Adrenal gland (tissue), 12 donors: ENCODE data around the gene SBF1. TPM values are rescaled to one million over a fixed set of nuclear protein-coding genes. Genes with fewer than 3 reads are reported as not detected.
A peak's percentile ranks its signal among the peaks of the same experiment; 100 is the strongest.

Source experiments
- DNase-seq, 7 donors: peaks; one replicate each; pipeline ENCODE4 v3.0.0-alpha.2; 2019 to 2020
- H3K27ac ChIP-seq, 5 donors: fragments of 200-600 bp; sonication (generic) in 4 of 5; 1 replicate in 3 of 5; 2 replicates in 2 of 5; pipeline versions ENCODE4 v1.5.1 to v1.8.0; 2016 to 2020; ENCODE audit warnings: mild to moderate bottlenecking in 1 of 5
- H3K27me3 ChIP-seq: fragments of 200-600 bp; 2 replicates; pipeline ENCODE4 v1.8.0; 2021
- H3K36me3 ChIP-seq, 2 donors: fragments of 200-600 bp; replicated peaks in 1 of 2; 1 replicate in 1 of 2; 2 replicates in 1 of 2; pipeline versions ENCODE4 v1.5.1 to v1.8.0; 2018 to 2022
- H3K4me1 ChIP-seq, 2 donors: fragments of 200-600 bp; replicated peaks in 1 of 2; 1 replicate in 1 of 2; 2 replicates in 1 of 2; pipeline versions ENCODE4 v1.5.1 to v1.8.0; 2018 to 2021
- H3K4me3 ChIP-seq, 4 donors: fragments of 200-600 bp; sonication (generic) in 3 of 4; one replicate each; pipeline ENCODE4 v1.5.1; 2016 to 2018
- H3K9me3 ChIP-seq, 3 donors: fragments of 200-600 bp; sonication (generic) in 1 of 3; replicated peaks in 1 of 3; 1 replicate in 2 of 3; 2 replicates in 1 of 3; pipeline versions ENCODE4 v1.5.1 to v1.8.0; 2016 to 2021
- POLR2A ChIP-seq, 2 donors: fragments of 450-650 bp; IDR thresholded peaks; one replicate each; pipeline ENCODE4 v1.6.1; 2017; ENCODE audit warnings: antibody characterized with exemption in 2 of 2, mild to moderate bottlenecking in 2 of 2, moderate library complexity in 1 of 2
- WGBS, 4 donors: extraction: QIAGEN DNeasy Blood & Tissue Kit in 2 of 4; methylation state at CpG; one replicate each; pipeline versions ENCODE4 v1.1.5 to v1.1.7; 2013 to 2017; 5-methylcytosine and 5-hydroxymethylcytosine counted together
- intact Hi-C, 2 donors: fragments of 100-400 bp; cut with DNase I; formaldehyde crosslinking; loops; one replicate each; pipeline versions ENCODE4 v1.14.1 to v1.15.0; 2022 to 2023
- polyA plus RNA-seq, 3 donors: library from polyadenylated mRNA; stranded (reverse); fragments of 200-250 nt in 2 of 3; fragments of 350-450 nt in 1 of 3; fragmentation: Illumina TruSeq in 1 of 3; extraction: RNeasy Lipid Tissue Mini Kit (QIAGEN cat#74804) in 1 of 3; gene quantifications; one replicate each; pipeline ENCODE4 v1.2.3, GENCODE V29; 2013 to 2014
- total RNA-seq, 9 donors: library from RNA; depleted of rRNA in 4 of 9; stranded (reverse); fragments of >200 nt in 4 of 9; fragments of 120-200 nt in 1 of 9; fragmentation: NEBNext Ultra II Directional in 1 of 9; extraction: Animal tissue kit (Norgen Biotek cat#: 25700) in 1 of 9; gene quantifications; one replicate each; pipeline versions ENCODE4 v1.1.0 to v1.2.4, GENCODE V29; 2013 to 2023
- TF ChIP-seq, protein P1 (sequence below), 6 experiments: fragments of 450-650 bp in 4 of 6; fragments of 200-600 bp in 2 of 6; sonication (generic) in 1 of 6; IDR thresholded peaks; 1 replicate in 5 of 6; 2 replicates in 1 of 6; pipeline versions ENCODE4 v1.5.1 to v1.8.0; 2016 to 2021; ENCODE audit warnings: antibody characterized with exemption in 6 of 6, mild to moderate bottlenecking in 2 of 6, moderate library complexity in 1 of 6
- donor health status: healthy with polysubstance abuse.
- donor health status: Bipolar disorder and iron deficiency.
- donor health status: DM: yes; HTN: yes; CAD: no.
- donor health status: DM: no; HTN: no; CAD: no.
- donor health status: DM: no; HTN: no; CAD: no.
- donor health status: DM: yes; HTN: yes; CAD: no.

The SBF1 gene
- total and polyA plus RNA-seq, 12 donors, result 8.4 to 117 (median 72.9) TPM

DNA sequence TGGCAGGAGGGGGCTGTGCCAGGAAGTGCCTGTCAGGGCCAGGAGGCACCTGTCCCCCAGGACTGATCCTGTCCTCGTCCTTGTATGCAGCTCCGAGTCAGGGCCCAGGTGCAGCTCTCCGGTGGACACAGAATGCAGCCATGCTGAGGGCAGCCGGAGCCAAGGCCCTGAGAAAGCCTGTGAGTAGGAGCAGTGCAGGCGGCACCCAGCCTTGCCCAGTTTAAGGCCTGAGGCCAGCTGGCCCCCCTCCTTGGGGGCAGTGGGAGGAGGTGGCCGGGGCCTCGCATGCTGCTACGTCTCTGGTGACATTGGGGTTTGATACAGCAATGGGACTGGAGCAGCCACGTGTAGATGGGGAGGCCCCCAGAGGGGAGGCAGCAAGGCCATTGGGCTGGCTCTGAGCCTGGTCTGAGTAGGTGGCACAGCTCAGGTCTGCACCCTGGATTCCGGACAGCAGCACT, 34.9 kb downstream of the SBF1 start:
- Histone ChIP-seq H3K27me3 (no peaks in the 10 kb centered on the region), H3K9me3 (no peaks in the 10 kb centered on the region), H3K27ac (peak overlapping the region in 2 of 5 donors; percentile 34 to 75), H3K4me1 (peaks cover 10 to 14% of the 10 kb centered on the region in 2 donors), H3K36me3 (peaks cover 0 to 72% of the 10 kb centered on the region in 2 donors), H3K4me3 (no peak overlapping the region)
- intact Hi-C loops, result no loop called here
- TF ChIP-seq, protein P1, sequence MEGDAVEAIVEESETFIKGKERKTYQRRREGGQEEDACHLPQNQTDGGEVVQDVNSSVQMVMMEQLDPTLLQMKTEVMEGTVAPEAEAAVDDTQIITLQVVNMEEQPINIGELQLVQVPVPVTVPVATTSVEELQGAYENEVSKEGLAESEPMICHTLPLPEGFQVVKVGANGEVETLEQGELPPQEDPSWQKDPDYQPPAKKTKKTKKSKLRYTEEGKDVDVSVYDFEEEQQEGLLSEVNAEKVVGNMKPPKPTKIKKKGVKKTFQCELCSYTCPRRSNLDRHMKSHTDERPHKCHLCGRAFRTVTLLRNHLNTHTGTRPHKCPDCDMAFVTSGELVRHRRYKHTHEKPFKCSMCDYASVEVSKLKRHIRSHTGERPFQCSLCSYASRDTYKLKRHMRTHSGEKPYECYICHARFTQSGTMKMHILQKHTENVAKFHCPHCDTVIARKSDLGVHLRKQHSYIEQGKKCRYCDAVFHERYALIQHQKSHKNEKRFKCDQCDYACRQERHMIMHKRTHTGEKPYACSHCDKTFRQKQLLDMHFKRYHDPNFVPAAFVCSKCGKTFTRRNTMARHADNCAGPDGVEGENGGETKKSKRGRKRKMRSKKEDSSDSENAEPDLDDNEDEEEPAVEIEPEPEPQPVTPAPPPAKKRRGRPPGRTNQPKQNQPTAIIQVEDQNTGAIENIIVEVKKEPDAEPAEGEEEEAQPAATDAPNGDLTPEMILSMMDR (IDR thresholded peaks at IDR 0.05), result no peak
- TF ChIP-seq POLR2A (IDR thresholded peaks at IDR 0.05), result no peak
- peak in 5 of 7 donors; percentile 45 to 65 (median 59) for DNase-seq
- WGBS, 4 donors, result 21 to 59% (median 56%) methylated on average over 3 to 10 of the region's 10 CpGs

DNA sequence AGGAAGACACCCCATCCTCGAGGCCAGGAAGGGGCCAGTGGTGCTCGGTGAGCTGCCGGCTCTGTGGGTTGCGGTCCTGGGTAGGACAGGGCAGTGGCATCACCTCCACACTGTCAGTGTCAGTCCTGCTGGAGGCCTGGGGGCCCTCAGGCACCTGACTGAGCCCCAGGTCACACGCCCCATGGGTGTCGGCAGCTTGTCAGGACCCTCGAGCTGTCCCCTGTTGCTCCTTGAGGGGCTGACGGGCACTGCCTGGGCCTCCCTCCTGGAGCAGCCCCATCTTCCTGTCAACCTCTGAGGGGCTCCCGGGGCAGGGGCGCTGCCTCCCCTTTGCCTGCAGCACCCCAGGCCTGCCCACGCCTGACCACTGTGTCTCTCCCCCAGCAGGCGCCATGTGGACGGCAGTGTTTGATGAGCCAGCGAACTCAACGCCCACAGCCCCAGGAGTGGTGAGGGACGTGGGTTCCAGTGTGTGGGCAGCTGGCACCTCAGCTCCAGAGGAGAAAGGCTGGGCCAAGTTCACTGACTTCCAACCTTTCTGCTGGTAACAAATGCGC, 35.4 kb downstream of the SBF1 start:
- peak overlapping the region in 2 of 5 donors; percentile 34 to 75 for H3K27ac ChIP-seq
- TF ChIP-seq, protein P1 (IDR thresholded peaks at IDR 0.05), result no peak
- no peak for TF ChIP-seq POLR2A (IDR thresholded peaks at IDR 0.05)
- H3K36me3 ChIP-seq, result peaks cover 0 to 74% of the 10 kb centered on the region in 2 donors
- DNase-seq, result no peak
- no peak overlapping the region for H3K4me3 ChIP-seq
- intact Hi-C loops, result no loop called here
- no peaks in the 10 kb centered on the region for H3K9me3 ChIP-seq
- H3K4me1 ChIP-seq, result peaks cover 8 to 9% of the 10 kb centered on the region in 2 donors
- no peaks in the 10 kb centered on the region for H3K27me3 ChIP-seq
- 79 to 87% (median 81%) methylated on average over 3 to 17 of the region's 17 CpGs for WGBS, 4 donors

GRCh38 chr22:50438305-50439275, 36.2 kb downstream of the SBF1 start:
- H3K27me3 ChIP-seq, result no peaks in the 10 kb centered on the region
- peak overlapping the region in 1 of 5 donors; percentile 75 for H3K27ac ChIP-seq
- no peak for DNase-seq
- intact Hi-C loops, result no loop called here
- no peaks in the 10 kb centered on the region for H3K9me3 ChIP-seq
- H3K4me3 ChIP-seq, result no peak overlapping the region
- peaks cover under 1 to 1% of the 10 kb centered on the region in 2 donors for H3K4me1 ChIP-seq
- peaks cover 0 to 70% of the 10 kb centered on the region in 2 donors for H3K36me3 ChIP-seq
- TF ChIP-seq, protein P1 (IDR thresholded peaks at IDR 0.05), result no peak
- TF ChIP-seq POLR2A (IDR thresholded peaks at IDR 0.05), result no peak
- 79 to 90% (median 86%) methylated on average over 23 to 34 of the region's 34 CpGs for WGBS, 4 donors
